ENCODE results near the gene ARL2BP. TPM values are rescaled to one million over a fixed set of nuclear protein-coding genes. Genes with fewer than 3 reads are reported as not detected.

ARL2BP gene
- total RNA-seq, 1 donor from 2014 or later: 46.7 TPM

- Mint-ChIP-seq H3K36me3 (ENCODE audit: low read depth, unreplicated experiment) (peaks cover 48% of the 10 kb centered on the region), H3K27ac (ENCODE audit: unreplicated experiment) (no peak overlapping the region), H3K4me3 (ENCODE audit: unreplicated experiment) (no peak overlapping the region), H3K9me3 (ENCODE audit: unreplicated experiment) (no peaks in the 10 kb centered on the region), H3K27me3 (ENCODE audit: unreplicated experiment) (peaks cover 4% of the 10 kb centered on the region), H3K4me1 (ENCODE audit: unreplicated experiment) (no peaks in the 10 kb centered on the region)
- no peak for DNase-seq (ENCODE audit: low spot score)
- no peak for TF ChIP-seq CTCF (IDR thresholded peaks at IDR 0.05; ENCODE audit: unreplicated experiment)
These were observed 10.4 kb upstream of the ARL2BP start for GRCh38 chr16:57234707-57235092.

GRCh38 chr16:57235128-57236021 lies 9.7 kb upstream of the ARL2BP start:
- H3K27me3 Mint-ChIP-seq (ENCODE audit: unreplicated experiment): peaks cover 4% of the 10 kb centered on the region
- H3K27ac Mint-ChIP-seq (ENCODE audit: unreplicated experiment): no peak overlapping the region
- no peak for DNase-seq (ENCODE audit: low spot score)
- TF ChIP-seq CTCF (IDR thresholded peaks at IDR 0.05; ENCODE audit: unreplicated experiment): no peak
- peaks cover 45% of the 10 kb centered on the region for H3K36me3 Mint-ChIP-seq (ENCODE audit: low read depth, unreplicated experiment)
- no peaks in the 10 kb centered on the region for H3K9me3 Mint-ChIP-seq (ENCODE audit: unreplicated experiment)
- H3K4me3 Mint-ChIP-seq (ENCODE audit: unreplicated experiment): no peak overlapping the region
- H3K4me1 Mint-ChIP-seq (ENCODE audit: unreplicated experiment): no peaks in the 10 kb centered on the region

- TF ChIP-seq CTCF (IDR thresholded peaks at IDR 0.05; ENCODE audit: unreplicated experiment): no peak
- no peak for DNase-seq (ENCODE audit: low spot score)
- H3K4me3 Mint-ChIP-seq (ENCODE audit: unreplicated experiment): peak overlapping the region; percentile 3
- no peaks in the 10 kb centered on the region for H3K9me3 Mint-ChIP-seq (ENCODE audit: unreplicated experiment)
- peaks cover 44% of the 10 kb centered on the region for H3K36me3 Mint-ChIP-seq (ENCODE audit: low read depth, unreplicated experiment)
- no peak overlapping the region for H3K27ac Mint-ChIP-seq (ENCODE audit: unreplicated experiment)
- H3K4me1 Mint-ChIP-seq (ENCODE audit: unreplicated experiment): no peaks in the 10 kb centered on the region
- H3K27me3 Mint-ChIP-seq (ENCODE audit: unreplicated experiment): peaks cover 6% of the 10 kb centered on the region
These were observed 9.1 kb upstream of the ARL2BP start for GRCh38 chr16:57236022-57236350.

- peaks cover 35% of the 10 kb centered on the region for H3K36me3 Mint-ChIP-seq (ENCODE audit: low read depth, unreplicated experiment)
- no peak for TF ChIP-seq CTCF (IDR thresholded peaks at IDR 0.05; ENCODE audit: unreplicated experiment)
- no peak for DNase-seq (ENCODE audit: low spot score)
These were observed 6.4 kb upstream of the ARL2BP start for GRCh38 chr16:57238682-57239081.

GRCh38 chr16:57239107-57239506 lies 6.0 kb upstream of the ARL2BP start:
- Mint-ChIP-seq H3K9me3 (ENCODE audit: unreplicated experiment) (no peaks in the 10 kb centered on the region), H3K4me1 (ENCODE audit: unreplicated experiment) (no peaks in the 10 kb centered on the region), H3K27ac (ENCODE audit: unreplicated experiment) (no peak overlapping the region), H3K27me3 (ENCODE audit: unreplicated experiment) (peaks cover 4% of the 10 kb centered on the region), H3K36me3 (ENCODE audit: low read depth, unreplicated experiment) (peaks cover 31% of the 10 kb centered on the region), H3K4me3 (ENCODE audit: unreplicated experiment) (no peak overlapping the region)
- no peak for DNase-seq (ENCODE audit: low spot score)
- TF ChIP-seq CTCF (IDR thresholded peaks at IDR 0.05; ENCODE audit: unreplicated experiment): no peak

More at GRCh38 chr16:57238682-57239081, 6.4 kb upstream of the ARL2BP start:
- no peak overlapping the region for H3K27ac Mint-ChIP-seq (ENCODE audit: unreplicated experiment)
- H3K27me3 Mint-ChIP-seq (ENCODE audit: unreplicated experiment): peaks cover 5% of the 10 kb centered on the region
- H3K4me3 Mint-ChIP-seq (ENCODE audit: unreplicated experiment): no peak overlapping the region
- no peaks in the 10 kb centered on the region for H3K4me1 Mint-ChIP-seq (ENCODE audit: unreplicated experiment)
- no peaks in the 10 kb centered on the region for H3K9me3 Mint-ChIP-seq (ENCODE audit: unreplicated experiment)
